Breast epithelium (tissue), 4 donors: ENCODE measurements around the gene DDHD1. TPM values are rescaled to one million over a fixed set of nuclear protein-coding genes. Genes with fewer than 3 reads are reported as not detected.

ENCODE experiments used
- DNase-seq, 2 donors: peaks; one replicate each; pipeline ENCODE4 v3.0.0-alpha.2; 2019; ENCODE audit warnings: low spot score in 2 of 2
- H3K27ac ChIP-seq, 2 donors: fragments of 200-600 bp; sonication (generic) in 1 of 2; one replicate each; pipeline ENCODE4 v1.5.1; 2016 to 2019; ENCODE audit warnings: mild to moderate bottlenecking in 1 of 2
- H3K27me3 ChIP-seq, 2 donors: fragments of 200-600 bp; sonication (generic) in 1 of 2; one replicate each; pipeline versions ENCODE4 v1.5.1 to v1.6.0; 2017 to 2019; ENCODE audit warnings: control low read depth in 1 of 2, mild to moderate bottlenecking in 1 of 2
- H3K36me3 ChIP-seq: fragments of 200-600 bp; one replicate; pipeline ENCODE4 v1.5.1; 2019
- H3K4me1 ChIP-seq, 2 donors: fragments of 200-600 bp; sonication (generic); one replicate each; pipeline ENCODE4 v1.5.1; 2016 to 2019; ENCODE audit warnings: control low read depth in 1 of 2
- H3K4me3 ChIP-seq, 3 donors: fragments of 200-600 bp; sonication (generic); 1 replicate in 2 of 3; 2 replicates in 1 of 3; pipeline ENCODE4 v1.5.1; 2016 to 2019; ENCODE audit warnings: mild to moderate bottlenecking in 3 of 3, moderate library complexity in 2 of 3
- H3K9me3 ChIP-seq, 2 donors: fragments of 200-600 bp; sonication (generic) in 1 of 2; one replicate each; pipeline ENCODE4 v1.5.1; 2016 to 2019; ENCODE audit warnings: control low read depth in 1 of 2
- CTCF ChIP-seq, 3 donors: fragments of 450-650 bp; IDR thresholded peaks; one replicate each; pipeline ENCODE4 v1.5.1; 2016 to 2017; ENCODE audit warnings: antibody characterized with exemption in 3 of 3, mild to moderate bottlenecking in 3 of 3, moderate library complexity in 3 of 3
- POLR2A ChIP-seq: fragments of 450-650 bp; IDR thresholded peaks from one replicate; pipeline ENCODE4 v1.6.1; 2016; ENCODE audit warnings: antibody characterized with exemption, mild to moderate bottlenecking, moderate library complexity
- POLR2AphosphoS5 ChIP-seq, 3 donors: sonication (generic); formaldehyde crosslinking; IDR thresholded peaks; one replicate each; pipeline ENCODE4 v1.6.1; 2017; ENCODE audit warnings: antibody characterized with exemption in 3 of 3
- intact Hi-C: fragments of 100-400 bp; cut with DNase I; formaldehyde crosslinking; loops from one replicate; pipeline ENCODE4 v1.15.1; 2023; ENCODE audit warnings: low total_unique reads
- total RNA-seq, 3 donors: library from RNA; depleted of rRNA; stranded (reverse); fragments of >200 nt; gene quantifications; one replicate each; pipeline ENCODE4 v1.1.0, GENCODE V29; 2016

DDHD1 gene
- total RNA-seq, 3 donors from 2014 or later: 25.2 to 32.9 (median 26.7) TPM

GRCh38 chr14:53003776-53004175 lies 149.3 kb downstream of the DDHD1 start:
- no peaks in the 10 kb centered on the region for H3K27me3 ChIP-seq
- intact Hi-C loops: no loop called here

GRCh38 chr14:53002576-53002975 lies 150.5 kb downstream of the DDHD1 start:
- Histone ChIP-seq H3K36me3 (no peaks in the 10 kb centered on the region), H3K4me3 (no peak overlapping the region), H3K9me3 (no peaks in the 10 kb centered on the region), H3K27me3 (no peaks in the 10 kb centered on the region), H3K4me1 (no peaks in the 10 kb centered on the region), H3K27ac (no peak overlapping the region)
- TF ChIP-seq POLR2AphosphoS5 (IDR thresholded peaks at IDR 0.05): no peak
- TF ChIP-seq CTCF (IDR thresholded peaks at IDR 0.05): no peak
- TF ChIP-seq POLR2A: no peak
- intact Hi-C loops: no loop called here
- DNase-seq: no peak

More at GRCh38 chr14:53003776-53004175, 149.3 kb downstream of the DDHD1 start:
- no peak for DNase-seq
- TF ChIP-seq CTCF (IDR thresholded peaks at IDR 0.05): no peak
- TF ChIP-seq POLR2A: no peak
- TF ChIP-seq POLR2AphosphoS5 (IDR thresholded peaks at IDR 0.05): no peak
- Histone ChIP-seq H3K4me3 (no peak overlapping the region), H3K4me1 (no peaks in the 10 kb centered on the region), H3K27ac (no peak overlapping the region), H3K9me3 (no peaks in the 10 kb centered on the region), H3K36me3 (no peaks in the 10 kb centered on the region)

GRCh38 chr14:53001787-53002378 lies 151.2 kb downstream of the DDHD1 start:
- no peak for TF ChIP-seq POLR2AphosphoS5 (IDR thresholded peaks at IDR 0.05)
- TF ChIP-seq CTCF (IDR thresholded peaks at IDR 0.05): no peak
- H3K27ac ChIP-seq: no peak overlapping the region
- no peaks in the 10 kb centered on the region for H3K36me3 ChIP-seq
- no peak overlapping the region for H3K4me3 ChIP-seq
- intact Hi-C loops: no loop called here
- H3K4me1 ChIP-seq: no peaks in the 10 kb centered on the region
- no peaks in the 10 kb centered on the region for H3K27me3 ChIP-seq
- DNase-seq: no peak
- no peaks in the 10 kb centered on the region for H3K9me3 ChIP-seq

- Histone ChIP-seq H3K27ac (no peak overlapping the region), H3K4me1 (no peaks in the 10 kb centered on the region), H3K36me3 (no peaks in the 10 kb centered on the region), H3K4me3 (no peak overlapping the region), H3K9me3 (no peaks in the 10 kb centered on the region), H3K27me3 (no peaks in the 10 kb centered on the region)
- intact Hi-C loops: no loop called here
- no peak for TF ChIP-seq POLR2AphosphoS5 (IDR thresholded peaks at IDR 0.05)
- TF ChIP-seq CTCF (IDR thresholded peaks at IDR 0.05): no peak
- TF ChIP-seq POLR2A: no peak
- DNase-seq: no peak
These were observed 154.6 kb downstream of the DDHD1 start for GRCh38 chr14:52998376-52999015.

GRCh38 chr14:52996493-52996892 lies 156.6 kb downstream of the DDHD1 start:
- H3K27ac ChIP-seq: no peak overlapping the region
- intact Hi-C loops: no loop called here
- no peaks in the 10 kb centered on the region for H3K4me1 ChIP-seq
- TF ChIP-seq POLR2A (no peak), CTCF (IDR thresholded peaks at IDR 0.05) (no peak)
- no peak for DNase-seq
- no peaks in the 10 kb centered on the region for H3K36me3 ChIP-seq
- H3K9me3 ChIP-seq: no peaks in the 10 kb centered on the region
- H3K4me3 ChIP-seq: no peak overlapping the region
- no peaks in the 10 kb centered on the region for H3K27me3 ChIP-seq
